HG02798 (cell line): ENCODE measurements around the gene SEMA4G.

Experiments
- ATAC-seq: cut with Tn5 transposase; IDR thresholded peaks from one replicate; pipeline ENCODE4 v1.9.1; 2021; ENCODE audit warnings: mild to moderate bottlenecking; ENCODE audit not compliant: unreplicated experiment, poor library complexity

SEMA4G gene

DNA sequence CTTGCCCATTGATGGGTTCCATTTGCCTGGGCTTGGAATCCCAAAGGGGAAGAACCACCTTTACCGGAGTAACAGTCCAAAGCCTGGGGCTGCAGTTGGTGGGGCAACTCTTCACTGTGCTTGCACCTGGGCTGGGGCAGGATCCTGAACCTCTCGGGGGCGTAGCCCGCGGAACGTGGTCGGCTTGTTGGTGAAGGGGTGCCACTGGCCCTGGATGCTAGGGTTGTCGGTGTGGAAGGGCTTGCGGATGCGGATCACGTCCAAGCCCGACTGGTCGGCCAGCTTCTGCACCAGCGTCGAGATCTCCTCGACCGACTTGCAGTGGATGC, 17.3 kb downstream of the SEMA4G start:
- no peak for ATAC-seq

DNA sequence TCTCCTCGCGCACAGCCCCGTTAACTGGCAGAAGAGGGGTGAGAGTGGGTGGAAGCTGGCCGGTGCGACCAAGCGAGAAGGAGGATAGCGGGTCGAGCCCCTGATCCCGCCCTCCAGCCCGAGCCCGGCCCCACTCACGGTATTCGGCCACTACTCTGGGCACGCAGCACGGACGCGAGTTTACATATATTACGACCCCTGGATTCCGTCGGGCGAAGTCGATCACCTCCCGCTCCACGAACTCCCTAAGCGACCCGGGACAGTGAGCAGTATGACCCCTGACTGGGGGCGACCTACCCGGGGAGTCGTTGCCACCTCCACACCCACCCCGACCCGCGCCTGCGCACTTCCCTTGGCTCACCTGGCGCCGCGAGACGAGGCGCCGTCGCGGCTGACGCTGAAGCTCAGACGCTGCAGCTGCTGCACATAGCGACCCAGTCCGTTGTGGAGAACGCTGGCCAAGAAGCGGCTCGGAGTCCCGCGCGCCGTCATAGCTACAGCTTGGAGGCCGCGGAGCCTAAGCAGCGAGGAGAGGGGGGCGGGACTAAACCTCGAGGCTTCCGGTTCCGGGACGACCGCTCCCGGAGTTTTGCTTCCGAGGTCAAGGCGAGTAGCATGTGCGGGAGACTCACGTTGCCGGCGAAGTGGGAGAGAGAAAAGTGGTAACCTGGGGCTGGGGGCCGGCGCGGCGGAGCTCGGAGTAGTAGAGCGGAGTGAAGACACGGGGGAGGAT, 17.8 kb downstream of the SEMA4G start, which contains the start of the genes MRPL43 and TWNK:
TSS of gene MRPL43 (minus strand) at position 546 of the 733 bp plus-strand sequence. CDS start at position 492, 54 bp downstream.
TSS of gene TWNK (plus strand) at position 592 of the 733 bp plus-strand sequence. CDS start 668 bp downstream, outside the sequence.
- ATAC-seq: peak; percentile 85

DNA sequence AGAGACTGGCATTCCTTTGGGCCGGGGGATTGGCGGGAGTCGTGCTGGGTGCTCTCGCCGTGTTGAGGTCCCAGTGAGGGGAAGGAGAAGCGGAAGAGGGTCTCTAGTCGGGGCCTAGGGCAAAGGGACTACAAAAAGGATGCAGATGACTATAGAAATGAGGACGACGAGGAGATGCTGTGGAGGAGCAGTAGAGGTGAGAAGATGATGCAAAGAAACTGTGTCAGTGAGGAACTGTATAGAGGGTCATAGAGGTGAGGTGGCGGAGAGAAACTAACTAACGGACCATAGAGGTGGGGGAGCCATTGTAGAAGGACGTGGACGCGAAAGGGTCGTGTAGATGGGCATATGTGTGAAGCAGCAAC, 18.4 kb downstream of the SEMA4G start:
- peak; percentile 8 for ATAC-seq

DNA sequence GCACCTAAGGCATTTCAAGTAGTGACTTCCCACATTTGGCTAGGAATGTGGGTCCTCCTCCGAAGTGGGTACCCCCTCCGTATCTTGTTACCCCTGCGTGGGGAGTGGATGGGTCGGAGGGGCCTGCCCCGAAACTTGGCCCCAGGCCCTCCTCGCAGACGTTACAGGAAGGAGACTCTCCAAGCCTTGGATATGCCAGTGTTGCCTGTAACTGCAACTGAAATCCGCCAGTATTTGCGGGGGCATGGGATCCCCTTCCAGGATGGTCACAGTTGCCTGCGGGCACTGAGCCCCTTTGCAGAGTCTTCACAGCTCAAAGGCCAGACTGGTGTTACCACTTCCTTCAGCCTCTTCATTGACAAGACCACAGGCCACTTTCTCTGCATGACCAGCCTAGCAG, 18.9 kb downstream of the SEMA4G start:
- ATAC-seq: no peak

DNA sequence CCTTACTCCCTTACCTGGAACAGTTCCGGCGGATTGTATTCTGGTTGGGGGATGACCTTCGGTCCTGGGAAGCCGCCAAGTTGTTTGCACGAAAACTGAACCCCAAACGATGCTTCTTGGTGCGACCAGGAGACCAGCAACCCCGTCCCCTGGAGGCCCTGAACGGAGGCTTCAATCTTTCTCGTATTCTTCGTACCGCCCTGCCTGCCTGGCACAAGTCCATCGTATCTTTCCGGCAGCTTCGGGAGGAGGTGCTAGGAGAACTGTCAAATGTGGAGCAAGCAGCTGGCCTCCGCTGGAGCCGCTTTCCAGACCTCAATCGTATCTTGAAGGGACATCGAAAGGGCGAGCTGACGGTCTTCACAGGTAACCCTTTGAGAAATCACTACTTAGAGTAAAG, 19.8 kb downstream of the SEMA4G start:
- ATAC-seq: no peak

DNA sequence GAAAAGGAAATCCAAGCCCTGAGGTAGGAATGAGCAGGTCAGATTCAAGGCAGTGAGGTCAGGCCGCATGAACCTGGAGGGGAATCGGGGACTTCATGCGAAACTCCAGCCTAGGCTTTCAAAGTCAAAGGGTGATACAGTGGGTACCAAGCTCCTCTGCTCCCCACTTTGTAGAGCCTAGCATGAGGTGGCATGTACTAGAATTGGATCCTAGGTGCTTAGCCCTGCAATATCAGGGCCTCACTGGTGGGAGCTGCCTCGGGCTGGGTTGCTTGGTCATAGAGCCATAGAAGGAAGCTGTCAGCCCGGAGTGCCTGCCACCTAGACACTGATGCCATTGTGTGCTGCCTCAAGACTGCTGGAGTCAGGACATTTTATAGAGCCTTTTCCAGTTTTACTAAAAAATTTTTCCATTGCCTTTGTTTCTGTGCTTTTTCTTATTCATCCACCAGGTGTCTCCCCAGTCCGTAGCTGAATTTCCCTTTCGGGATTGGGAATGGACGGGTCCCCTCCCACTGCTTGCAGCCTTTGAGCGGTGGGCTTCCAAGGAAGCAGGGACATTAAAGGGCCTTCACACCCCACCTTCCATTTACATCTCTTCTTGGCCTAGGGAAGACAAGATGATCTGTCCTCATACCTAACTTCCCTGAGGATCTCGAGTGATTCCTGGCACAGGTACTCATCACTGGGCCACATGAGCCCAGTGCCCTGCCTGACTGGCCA, 24.8 kb downstream of the SEMA4G start:
- no peak for ATAC-seq

GRCh38 chr10:100995181-100995580, 25.9 kb downstream of the SEMA4G start:
- no peak for ATAC-seq

DNA sequence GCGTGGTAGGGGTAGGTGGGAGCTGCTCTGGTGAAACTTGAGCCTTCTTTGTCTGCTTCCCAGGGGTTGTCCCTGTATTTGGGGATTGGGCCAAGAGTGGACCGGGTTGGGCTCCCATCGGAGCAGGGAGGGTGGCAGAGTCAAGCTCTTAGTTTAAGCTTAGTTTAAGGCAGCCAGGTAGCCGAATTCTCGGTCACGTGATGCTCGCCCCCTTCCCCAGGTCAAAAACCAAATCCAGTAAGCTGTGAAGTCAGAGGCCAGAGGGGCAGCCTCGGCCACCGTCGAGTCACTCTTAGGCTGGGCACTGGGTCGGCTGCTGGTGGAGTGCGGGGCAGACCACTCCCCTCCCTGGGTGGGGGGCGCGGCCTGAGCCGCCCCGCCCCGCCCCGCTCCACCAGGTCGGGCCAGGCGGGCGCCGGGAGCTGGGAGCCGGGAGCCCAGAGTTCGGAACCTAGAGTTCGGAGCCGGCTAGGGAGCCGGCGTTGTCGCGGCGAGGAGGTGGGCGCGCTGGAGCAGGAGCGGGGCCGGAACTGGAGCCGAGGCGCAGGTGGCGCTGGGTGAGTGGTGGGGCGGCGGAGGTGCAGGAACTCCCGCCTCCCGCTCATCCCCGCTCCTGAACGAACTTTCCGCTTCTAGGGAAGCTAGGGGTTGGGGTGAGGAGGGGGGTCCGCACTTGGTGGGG, 27.5 kb downstream of the SEMA4G start:
- no peak for ATAC-seq

DNA sequence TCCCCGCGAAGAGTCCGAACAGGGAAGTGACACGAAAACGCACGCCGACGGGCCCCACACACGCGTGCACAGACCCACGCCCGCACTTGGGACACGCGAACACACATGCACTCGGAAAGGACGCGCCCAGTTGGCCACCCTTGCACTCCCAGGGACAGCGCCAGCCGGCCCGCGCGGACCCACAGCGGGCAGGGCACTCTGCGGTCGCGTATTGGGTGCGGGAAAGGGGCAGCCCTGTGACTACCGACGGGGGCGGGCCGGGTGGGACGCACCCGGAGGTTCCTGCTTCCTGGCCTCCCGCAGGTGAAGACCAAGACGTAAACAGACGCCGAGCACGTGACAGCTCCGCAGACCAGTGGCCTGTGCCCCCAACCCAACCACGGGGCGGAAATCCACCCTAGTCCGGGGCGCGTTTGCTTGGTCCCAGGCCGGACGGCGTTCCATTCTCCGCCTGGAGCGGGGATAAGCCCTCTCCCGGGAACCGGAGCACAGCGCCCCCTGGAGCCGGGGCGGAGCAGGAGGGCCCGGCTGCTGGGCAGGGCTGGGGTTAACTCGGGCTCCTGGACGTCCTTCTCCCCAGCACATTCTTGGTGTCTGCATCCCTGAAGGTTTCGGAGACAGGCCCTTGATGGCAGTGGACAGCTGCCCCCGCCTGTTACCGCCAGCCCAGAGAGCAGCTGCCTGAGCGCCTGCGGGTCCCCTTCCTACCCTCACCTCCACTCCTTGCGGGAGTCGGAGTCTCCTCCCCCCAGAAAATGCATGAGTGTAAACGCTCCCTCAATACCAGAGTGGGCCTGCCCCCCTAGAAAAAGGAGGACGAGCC, 28.3 kb downstream of the SEMA4G start:
- ATAC-seq: peak; percentile 34

GRCh38 chr10:100998183-100998990, 29.1 kb downstream of the SEMA4G start:
- peak; percentile 25 for ATAC-seq

- ATAC-seq: peak; percentile 61
Measured at GRCh38 chr10:100998991-100999741, 29.9 kb downstream of the SEMA4G start.

GRCh38 chr10:100999742-101000126, 30.4 kb downstream of the SEMA4G start, which contains the start of gene LZTS2:
TSS of gene LZTS2 (plus strand) at chr10:100999808. CDS start at chr10:101002539, 2,731 bp downstream.
- ATAC-seq: no peak

GRCh38 chr10:101000127-101000914, 31.0 kb downstream of the SEMA4G start:
- no peak for ATAC-seq

- no peak for ATAC-seq
Measured at GRCh38 chr10:101000915-101001658, 31.8 kb downstream of the SEMA4G start.

- no peak for ATAC-seq
Measured at GRCh38 chr10:101001659-101002035, 32.3 kb downstream of the SEMA4G start.

DNA sequence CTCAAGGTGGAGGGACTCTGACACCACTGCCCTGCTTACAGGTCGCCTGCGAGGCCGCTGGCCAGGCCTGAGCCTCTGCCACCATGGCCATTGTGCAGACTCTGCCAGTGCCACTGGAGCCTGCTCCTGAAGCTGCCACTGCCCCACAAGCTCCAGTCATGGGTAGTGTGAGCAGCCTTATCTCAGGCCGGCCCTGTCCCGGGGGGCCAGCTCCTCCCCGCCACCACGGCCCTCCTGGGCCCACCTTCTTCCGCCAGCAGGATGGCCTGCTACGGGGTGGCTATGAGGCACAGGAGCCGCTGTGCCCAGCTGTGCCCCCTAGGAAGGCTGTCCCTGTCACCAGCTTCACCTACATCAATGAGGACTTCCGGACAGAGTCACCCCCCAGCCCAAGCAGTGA, 33.2 kb downstream of the SEMA4G start:
- ATAC-seq: no peak

DNA sequence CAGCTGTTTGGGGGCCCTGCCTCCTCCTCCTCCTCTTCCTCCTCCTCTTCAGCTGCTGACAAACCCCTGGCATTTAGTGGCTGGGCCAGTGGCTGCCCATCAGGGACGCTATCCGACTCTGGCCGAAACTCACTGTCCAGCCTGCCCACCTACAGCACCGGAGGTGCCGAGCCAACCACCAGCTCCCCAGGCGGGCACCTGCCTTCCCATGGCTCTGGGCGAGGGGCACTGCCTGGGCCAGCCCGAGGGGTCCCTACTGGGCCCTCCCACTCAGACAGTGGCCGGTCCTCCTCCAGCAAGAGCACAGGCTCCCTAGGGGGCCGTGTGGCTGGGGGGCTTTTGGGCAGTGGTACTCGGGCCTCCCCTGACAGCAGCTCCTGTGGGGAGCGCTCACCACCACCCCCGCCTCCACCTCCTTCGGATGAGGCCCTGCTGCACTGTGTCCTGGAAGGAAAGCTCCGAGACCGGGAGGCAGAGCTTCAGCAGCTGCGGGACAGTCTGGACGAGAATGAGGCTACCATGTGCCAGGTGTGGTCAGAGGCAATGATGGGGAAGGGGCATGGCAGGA, 34.4 kb downstream of the SEMA4G start:
- ATAC-seq: no peak
